Middle frontal gyrus (tissue), 1 donor: ENCODE data around the gene SLC23A2.

Experiments
- DNase-seq: peaks from one replicate; pipeline ENCODE4 v3.0.0-alpha.2; 2015; ENCODE audit warnings: low spot score; ENCODE audit errors: extremely low spot score

Gene SLC23A2

DNA sequence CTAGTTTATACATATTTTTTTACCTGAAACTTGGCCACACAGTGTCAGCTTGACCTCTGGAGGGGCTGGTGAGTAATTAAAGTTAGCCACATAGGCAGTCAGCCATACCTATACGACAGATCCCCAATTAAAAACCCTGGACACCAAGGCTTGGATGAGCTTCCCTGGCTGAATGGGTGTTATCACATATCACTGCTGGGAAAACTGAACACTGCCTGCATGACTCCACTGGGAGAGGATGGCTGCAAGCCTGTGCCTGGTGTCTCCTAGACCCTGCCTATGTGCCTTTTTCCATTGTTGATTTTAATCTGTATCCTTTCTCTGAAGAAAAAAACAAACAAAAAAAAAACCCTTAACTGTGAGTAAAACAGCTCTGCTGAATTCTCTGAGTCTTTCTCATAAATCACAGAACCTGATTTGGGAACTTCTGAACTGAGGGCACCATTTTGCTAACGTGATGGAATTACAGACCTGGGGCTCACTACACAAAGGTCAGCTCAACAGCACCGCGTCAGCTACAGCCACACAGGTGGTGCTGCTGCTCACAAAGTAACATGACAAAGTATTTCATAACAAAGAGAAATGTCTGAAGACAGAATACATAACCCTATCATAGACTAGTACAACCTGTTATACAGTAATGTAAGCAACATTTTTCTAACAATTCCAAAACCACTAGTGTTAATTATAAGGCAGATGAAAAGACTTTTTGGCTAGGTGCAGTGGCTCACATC lies 97.0 kb downstream of the SLC23A2 start:
- no peak for DNase-seq

- DNase-seq: no peak
Observed at GRCh38 chr20:4902788-4903187, 98.5 kb downstream of the SLC23A2 start.

DNA sequence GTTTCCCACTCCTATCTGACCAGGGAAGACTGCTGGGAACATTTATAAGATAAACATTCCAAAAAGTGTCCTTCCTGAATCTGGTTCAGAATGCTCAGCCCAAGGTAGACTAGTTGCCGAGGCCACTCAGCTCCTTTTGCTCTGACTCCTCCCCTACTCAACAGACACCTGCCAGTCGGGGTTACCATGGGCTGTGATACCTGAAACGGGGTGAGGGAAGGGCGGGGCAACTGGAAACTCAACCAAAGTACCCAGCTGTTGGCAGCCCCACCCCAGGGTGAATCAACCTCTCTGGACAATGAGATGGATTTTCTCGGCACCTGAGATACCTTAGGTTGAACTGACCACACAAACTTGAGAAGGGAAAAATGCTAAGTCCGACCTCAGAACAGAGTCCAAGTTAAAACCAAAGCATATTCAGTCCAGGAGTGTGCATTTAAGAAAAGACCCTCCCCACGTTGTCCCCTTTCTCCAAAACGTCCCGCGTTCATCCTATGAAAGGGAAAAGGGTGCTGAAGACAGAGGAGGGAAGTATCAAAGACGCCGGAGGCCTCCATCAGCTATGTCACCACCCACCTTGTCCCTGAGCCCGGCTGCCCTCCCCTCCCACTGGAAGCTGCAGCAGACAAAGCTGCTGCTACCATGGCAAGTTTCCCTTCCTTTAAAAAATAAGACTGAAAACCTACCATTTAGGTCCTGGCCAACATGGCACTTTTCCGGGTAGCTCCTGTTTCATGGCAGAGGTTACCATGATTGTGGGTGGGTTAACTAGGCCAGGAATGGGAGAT lies 100.1 kb downstream of the SLC23A2 start:
- DNase-seq: no peak

DNA sequence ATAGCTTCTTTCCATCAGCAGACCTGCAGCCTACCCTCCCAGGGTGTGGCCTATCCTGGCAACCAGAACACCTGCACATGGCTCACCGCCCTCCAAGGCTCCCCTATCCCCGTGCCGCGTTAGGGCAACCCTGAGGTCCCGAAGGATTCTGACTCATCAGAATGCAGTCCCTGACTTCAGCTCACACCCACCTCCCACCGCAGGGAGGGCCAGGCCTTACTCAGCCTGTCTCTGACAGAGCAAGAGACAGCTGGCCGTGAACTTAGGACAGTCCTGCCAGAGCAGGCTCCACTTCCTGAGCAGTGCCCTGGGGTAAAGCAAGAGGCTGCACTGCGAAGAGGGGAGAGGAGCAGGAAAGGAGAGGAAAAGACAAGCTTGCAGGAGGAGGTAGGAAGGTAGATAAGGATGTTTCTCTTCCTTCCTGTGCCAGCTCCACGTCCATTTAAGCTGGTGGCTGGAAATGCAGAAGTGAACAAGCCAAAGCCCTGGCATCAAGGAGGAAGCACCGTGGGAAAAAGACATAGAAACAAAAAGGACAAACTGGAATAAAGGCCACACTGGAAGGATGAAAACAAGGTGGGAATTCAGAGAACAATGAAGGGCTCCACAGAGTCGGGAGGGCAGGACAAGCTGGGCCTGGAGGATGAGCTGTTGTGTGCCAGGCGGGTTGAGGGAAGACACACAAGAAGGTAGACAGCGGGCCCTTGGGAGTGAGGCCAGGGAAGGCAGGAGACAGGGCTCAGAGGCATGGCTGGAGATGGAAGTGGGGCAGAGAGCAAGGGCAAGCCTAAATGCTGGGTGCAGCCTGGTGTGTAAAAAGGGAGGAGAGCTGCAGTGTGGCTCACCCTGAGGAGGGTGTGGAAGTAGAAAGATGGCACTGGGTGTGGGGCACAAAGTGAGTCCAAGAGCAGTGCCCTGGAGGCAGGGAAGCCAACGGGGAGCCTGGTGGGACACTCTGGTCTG lies 102.7 kb downstream of the SLC23A2 start:
- no peak for DNase-seq

DNA sequence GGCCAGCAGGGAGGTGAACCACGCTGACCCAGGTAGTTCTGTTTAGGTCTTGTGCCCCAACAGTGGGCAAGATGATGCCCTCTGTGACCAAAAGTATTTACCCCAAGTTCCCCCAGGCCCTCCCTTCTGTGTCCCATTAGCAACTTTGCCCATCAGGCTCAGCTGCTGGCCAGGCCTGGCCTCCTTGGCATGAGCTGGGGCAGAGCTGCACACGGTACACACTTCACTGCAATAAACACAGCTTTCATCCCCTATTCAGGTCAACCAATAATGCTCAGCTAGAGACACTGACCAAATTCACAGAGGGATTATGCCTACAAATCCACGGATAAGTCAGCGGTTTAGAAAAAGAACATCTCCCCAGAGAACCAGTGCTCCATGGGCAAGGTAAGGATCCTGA lies 103.7 kb downstream of the SLC23A2 start:
- DNase-seq: no peak

- DNase-seq: no peak
Observed at GRCh38 chr20:4896971-4897497, 104.3 kb downstream of the SLC23A2 start.

GRCh38 chr20:4896119-4896702 lies 105.1 kb downstream of the SLC23A2 start:
- no peak for DNase-seq

- peak; percentile 11 for DNase-seq
Observed at GRCh38 chr20:4894981-4895381, 106.3 kb downstream of the SLC23A2 start.

DNA sequence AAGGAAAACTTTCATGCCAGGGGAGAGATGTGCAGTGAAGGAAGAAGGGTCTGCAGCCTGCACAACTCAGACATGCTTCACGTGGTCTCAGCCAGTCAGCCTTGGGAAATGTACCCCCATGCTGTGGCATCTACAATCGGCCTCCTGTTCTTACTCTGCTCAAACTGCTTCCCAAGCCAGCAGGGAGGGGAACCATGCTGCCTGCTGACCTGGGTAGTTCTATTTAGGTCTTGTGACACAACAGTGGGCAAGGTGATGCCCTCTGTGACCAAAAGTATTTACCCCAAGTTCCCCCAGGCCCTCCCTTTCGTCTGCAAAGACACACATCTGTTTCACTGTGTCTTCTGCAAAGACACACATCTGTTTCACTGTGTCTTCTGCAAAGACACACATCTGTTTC lies 106.9 kb downstream of the SLC23A2 start:
- DNase-seq: no peak

DNA sequence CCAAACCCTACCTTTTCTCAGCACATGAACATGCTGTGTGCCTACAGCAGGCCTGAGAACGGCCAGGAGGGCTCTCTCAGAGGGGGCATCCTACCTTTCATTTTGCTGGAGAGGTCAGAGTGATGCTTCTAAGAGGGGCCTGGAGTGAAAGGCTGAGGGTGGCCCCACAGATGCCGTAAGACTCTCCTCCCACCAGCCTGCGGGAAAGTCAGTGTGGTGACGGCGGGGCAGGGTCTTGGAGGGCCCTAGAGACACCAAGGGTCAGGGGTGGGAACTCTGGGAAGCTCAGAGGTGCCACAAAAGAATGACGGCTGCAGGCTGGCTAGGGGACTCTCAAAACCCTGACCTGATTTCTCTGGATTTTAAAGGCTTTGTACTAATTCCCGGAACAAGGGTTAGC lies 107.6 kb downstream of the SLC23A2 start:
- DNase-seq: no peak

DNA sequence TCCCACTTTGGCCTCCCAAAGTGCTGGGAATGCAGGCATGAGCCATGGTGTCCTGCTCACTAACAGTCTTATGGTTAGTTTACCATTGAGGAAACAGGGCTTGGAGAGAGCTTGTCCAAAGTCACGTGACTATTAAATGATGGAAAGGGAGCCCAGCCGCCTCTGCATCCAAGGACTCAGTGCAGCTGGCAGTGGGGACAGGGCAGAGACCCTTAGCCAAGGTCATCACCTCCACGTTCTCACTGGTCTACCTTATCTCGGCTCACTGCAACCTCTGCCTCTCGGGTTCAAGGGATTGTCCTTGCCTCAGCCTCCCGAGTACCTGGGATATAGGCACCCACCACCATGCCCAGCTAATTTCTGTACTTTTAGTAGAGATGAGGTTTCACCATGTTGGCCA lies 109.3 kb downstream of the SLC23A2 start:
- no peak for DNase-seq

DNA sequence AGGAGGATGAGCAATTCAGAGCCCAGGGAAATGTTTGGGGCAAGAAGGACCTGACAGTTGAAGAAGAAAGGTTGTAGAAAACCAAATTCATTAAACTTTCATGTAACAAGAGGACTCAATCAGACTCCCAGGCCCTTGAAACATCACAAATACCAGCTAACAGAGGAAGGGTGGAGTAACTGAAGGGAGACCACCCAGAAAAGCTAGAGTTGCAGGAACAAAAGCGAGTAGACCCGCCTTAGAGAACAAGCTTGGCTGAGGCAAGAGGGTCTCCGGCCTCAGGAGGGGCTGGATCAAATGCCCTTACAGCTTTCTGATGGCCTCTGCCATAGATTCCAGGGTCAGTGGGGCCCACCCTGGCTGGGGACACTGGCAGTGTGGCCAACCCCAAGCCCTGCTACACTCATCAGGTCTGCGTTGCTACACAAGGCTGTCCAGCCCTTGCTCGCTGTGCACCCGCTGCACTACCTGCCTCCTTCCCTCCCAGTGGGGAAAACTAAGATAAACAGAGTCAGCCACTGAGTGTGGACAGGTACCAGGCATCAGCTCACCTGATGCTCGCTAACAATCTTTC lies 110.0 kb downstream of the SLC23A2 start:
- DNase-seq: no peak

DNA sequence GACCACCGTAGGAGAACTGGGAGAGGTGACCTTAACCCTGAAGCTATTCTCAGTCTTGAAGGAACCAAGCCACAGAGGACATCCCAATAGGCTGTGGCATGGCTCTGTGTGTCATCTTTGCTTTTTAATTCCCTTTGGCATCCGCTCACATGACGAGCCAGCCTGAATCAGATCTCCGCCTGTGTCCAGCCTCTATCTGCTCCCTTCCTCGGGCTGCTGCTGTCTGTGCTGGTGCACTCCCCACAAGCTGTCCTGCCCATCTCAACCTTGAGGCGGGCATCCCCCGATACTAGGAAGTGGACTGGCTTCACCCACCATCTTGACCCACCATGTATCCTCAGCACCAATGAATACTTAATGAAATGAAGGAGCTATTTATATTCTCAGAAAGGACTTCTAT lies 111.9 kb downstream of the SLC23A2 start:
- no peak for DNase-seq

GRCh38 chr20:4887586-4887985 lies 113.7 kb downstream of the SLC23A2 start:
- no peak for DNase-seq

- no peak for DNase-seq
Observed at GRCh38 chr20:4886771-4887527, 114.4 kb downstream of the SLC23A2 start.

- no peak for DNase-seq
Observed at GRCh38 chr20:4885877-4886276, 115.4 kb downstream of the SLC23A2 start.

DNA sequence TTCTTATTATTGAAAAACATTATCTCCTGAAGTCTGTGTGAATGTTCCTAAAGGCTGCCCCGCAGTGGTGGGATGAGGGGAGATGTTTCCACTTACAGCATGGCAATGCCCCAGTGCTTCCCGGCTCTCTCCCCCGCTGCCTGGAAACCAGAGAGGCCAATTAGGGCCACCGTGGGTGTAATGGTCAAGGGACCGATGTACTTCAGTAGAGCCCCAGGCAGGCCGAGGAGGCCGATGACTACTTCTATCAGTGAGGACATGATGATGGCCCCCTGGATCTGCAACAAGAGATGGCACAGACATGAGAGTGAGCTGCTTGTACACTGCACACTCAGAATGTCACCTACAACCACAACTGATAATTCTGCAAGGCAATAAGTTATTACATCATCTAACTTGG lies 117.8 kb downstream of the SLC23A2 start:
- DNase-seq: no peak

DNA sequence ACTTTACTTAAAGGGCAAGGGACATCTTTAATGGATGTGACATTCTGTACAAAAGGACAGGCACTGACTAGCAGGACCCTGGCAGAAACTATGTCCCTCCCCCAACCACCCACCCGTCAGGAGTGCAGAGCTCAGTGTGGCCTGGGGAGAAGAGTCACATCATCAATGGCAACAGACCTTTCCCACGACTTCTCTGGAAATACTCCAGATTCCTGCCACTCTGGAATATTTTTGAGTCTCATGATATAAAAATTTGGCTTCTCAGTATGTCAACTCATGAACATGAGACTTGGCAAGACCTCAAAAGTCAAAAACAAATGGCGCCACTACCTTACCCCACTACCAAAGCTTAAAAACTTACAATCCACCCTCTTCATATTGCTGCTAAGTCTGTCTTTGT lies 118.3 kb downstream of the SLC23A2 start:
- no peak for DNase-seq

GRCh38 chr20:4881006-4881730 lies 120.1 kb downstream of the SLC23A2 start:
- DNase-seq: no peak
